Mesothelial cell of epicardium (in vitro differentiated cells): ENCODE results near the gene ST7. TPM values are rescaled to one million over a fixed set of nuclear protein-coding genes. Genes with fewer than 3 reads are reported as not detected.

Experiments
- DNase-seq, 2 experiments: peaks; one replicate each; pipeline ENCODE4 v3.0.0; 2021; ENCODE audit warnings: low spot score in 2 of 2; ENCODE audit not compliant: unreplicated experiment in 2 of 2
- H3K27ac Mint-ChIP-seq: 2 replicates; pipeline ENCODE4 v1.8.0; 2021; ENCODE audit warnings: mixed read lengths
- H3K27me3 Mint-ChIP-seq: 2 replicates; pipeline ENCODE4 v1.8.0; 2021; ENCODE audit warnings: low read depth, mixed read lengths
- H3K36me3 Mint-ChIP-seq: 2 replicates; pipeline ENCODE4 v1.8.0; 2021; ENCODE audit warnings: mixed read lengths
- H3K4me1 Mint-ChIP-seq: 2 replicates; pipeline ENCODE4 v1.8.0; 2021; ENCODE audit warnings: mixed read lengths
- H3K4me3 Mint-ChIP-seq: 2 replicates; pipeline ENCODE4 v1.8.0; 2021; ENCODE audit warnings: mild to moderate bottlenecking, moderate library complexity, mixed read lengths
- H3K9me3 Mint-ChIP-seq: 2 replicates; pipeline ENCODE4 v1.8.0; 2021; ENCODE audit warnings: mixed read lengths
- CTCF ChIP-seq: fragments of 200-600 bp; sonication (generic); IDR thresholded peaks from one replicate; pipeline ENCODE4 v1.5.0; 2021; ENCODE audit warnings: antibody characterized with exemption; ENCODE audit not compliant: unreplicated experiment
- total RNA-seq: library from RNA; stranded (reverse); gene quantifications from 3 replicates; pipeline ENCODE4 v1.2.1, GENCODE V29; 2021

The ST7 gene
- total RNA-seq, 1 donor from 2014 or later = 40.5 TPM

GRCh38 chr7:117096942-117097341, 143.6 kb downstream of the ST7 start:
- no peak for DNase-seq
- no peaks in the 10 kb centered on the region for H3K27me3 Mint-ChIP-seq
- no peak overlapping the region for H3K27ac Mint-ChIP-seq
- H3K36me3 Mint-ChIP-seq = peaks cover 7% of the 10 kb centered on the region
- no peak overlapping the region for H3K4me3 Mint-ChIP-seq
- TF ChIP-seq CTCF = no peak
- H3K4me1 Mint-ChIP-seq = peaks cover 9% of the 10 kb centered on the region
- H3K9me3 Mint-ChIP-seq = no peaks in the 10 kb centered on the region

GRCh38 chr7:117097860-117098259, 144.6 kb downstream of the ST7 start:
- no peak overlapping the region for H3K4me3 Mint-ChIP-seq
- DNase-seq = no peak
- no peak overlapping the region for H3K27ac Mint-ChIP-seq
- peaks cover 9% of the 10 kb centered on the region for H3K9me3 Mint-ChIP-seq
- H3K27me3 Mint-ChIP-seq = no peaks in the 10 kb centered on the region
- no peak for TF ChIP-seq CTCF
- peaks cover 14% of the 10 kb centered on the region for H3K36me3 Mint-ChIP-seq
- peaks cover 4% of the 10 kb centered on the region for H3K4me1 Mint-ChIP-seq

- DNase-seq = no peak
- Mint-ChIP-seq H3K4me3 (no peak overlapping the region), H3K4me1 (peaks cover 4% of the 10 kb centered on the region), H3K9me3 (peaks cover 14% of the 10 kb centered on the region), H3K27me3 (no peaks in the 10 kb centered on the region), H3K27ac (peak overlapping the region; percentile 23), H3K36me3 (peaks cover 19% of the 10 kb centered on the region)
- TF ChIP-seq CTCF = no peak
Measured at GRCh38 chr7:117098457-117098856, 145.2 kb downstream of the ST7 start.

- TF ChIP-seq CTCF = no peak
- peaks cover 16% of the 10 kb centered on the region for H3K9me3 Mint-ChIP-seq
- H3K4me1 Mint-ChIP-seq = peaks cover 7% of the 10 kb centered on the region
- H3K27me3 Mint-ChIP-seq = no peaks in the 10 kb centered on the region
- no peak overlapping the region for H3K27ac Mint-ChIP-seq
- DNase-seq = no peak
- H3K4me3 Mint-ChIP-seq = no peak overlapping the region
- H3K36me3 Mint-ChIP-seq = peaks cover 25% of the 10 kb centered on the region
Measured at GRCh38 chr7:117101026-117101425, 147.7 kb downstream of the ST7 start.

- Mint-ChIP-seq H3K36me3 (peaks cover 23% of the 10 kb centered on the region), H3K27me3 (no peaks in the 10 kb centered on the region), H3K9me3 (peaks cover 14% of the 10 kb centered on the region), H3K27ac (peak overlapping the region; percentile 76), H3K4me1 (peaks cover 14% of the 10 kb centered on the region), H3K4me3 (no peak overlapping the region)
- no peak for DNase-seq
- no peak for TF ChIP-seq CTCF
Measured at GRCh38 chr7:117110480-117111315, 157.4 kb downstream of the ST7 start.
